H54 (cell line): ENCODE data around the gene ABCC4.

ENCODE experiments used
- DNase-seq: peaks from one replicate; pipeline ENCODE4 v3.0.0; 2011; ENCODE audit warnings: low spot score, mixed read lengths; ENCODE audit not compliant: insufficient read length
- FAIRE-seq: peaks from 3 replicates; lab custom pipeline; 2011; peaks lifted over from hg19 to GRCh38; lab: Jason Lieb, UNC
- POLR2A ChIP-seq: IDR thresholded peaks from 2 replicates; pipeline ENCODE4 v1.6.1; 2011; ENCODE audit warnings: low read depth, mild to moderate bottlenecking, low read length

ABCC4 gene

GRCh38 chr13:95150555-95150954, 150.7 kb downstream of the ABCC4 start:
- no peak for DNase-seq
- TF ChIP-seq POLR2A, result no peak
- FAIRE-seq, result peak; percentile 33

- TF ChIP-seq POLR2A, result no peak
- no peak for DNase-seq
- no peak for FAIRE-seq
These were observed 154.8 kb downstream of the ABCC4 start for GRCh38 chr13:95146486-95146885.

- DNase-seq (no peak), FAIRE-seq (no peak)
- no peak for TF ChIP-seq POLR2A
These were observed 155.7 kb downstream of the ABCC4 start for GRCh38 chr13:95145587-95145986.

- TF ChIP-seq POLR2A, result no peak
- DNase-seq (no peak), FAIRE-seq (no peak)
These were observed 160.7 kb downstream of the ABCC4 start for GRCh38 chr13:95140502-95140901.

- TF ChIP-seq POLR2A, result no peak
- no peak for FAIRE-seq
- no peak for DNase-seq
These were observed 162.2 kb downstream of the ABCC4 start for GRCh38 chr13:95138876-95139585.

GRCh38 chr13:95137096-95137495, 164.2 kb downstream of the ABCC4 start:
- no peak for FAIRE-seq
- DNase-seq, result no peak

GRCh38 chr13:95136638-95137037, 164.6 kb downstream of the ABCC4 start:
- DNase-seq (no peak), FAIRE-seq (no peak)
- no peak for TF ChIP-seq POLR2A

More at GRCh38 chr13:95137096-95137495, 164.2 kb downstream of the ABCC4 start:
- no peak for TF ChIP-seq POLR2A

- TF ChIP-seq POLR2A, result no peak
- no peak for FAIRE-seq
These were observed 167.8 kb downstream of the ABCC4 start for GRCh38 chr13:95133498-95133897.

GRCh38 chr13:95129004-95129403, 172.2 kb downstream of the ABCC4 start:
- DNase-seq (no peak), FAIRE-seq (no peak)
- no peak for TF ChIP-seq POLR2A

More at GRCh38 chr13:95133498-95133897, 167.8 kb downstream of the ABCC4 start:
- DNase-seq, result no peak

GRCh38 chr13:95128045-95128643, 173.1 kb downstream of the ABCC4 start:
- TF ChIP-seq POLR2A, result no peak
- no peak for DNase-seq
- no peak for FAIRE-seq

- FAIRE-seq, result no peak
- no peak for TF ChIP-seq POLR2A
- no peak for DNase-seq
These were observed 176.3 kb downstream of the ABCC4 start for GRCh38 chr13:95124959-95125358.

GRCh38 chr13:95123726-95124125, 177.5 kb downstream of the ABCC4 start:
- no peak for TF ChIP-seq POLR2A
- DNase-seq (no peak), FAIRE-seq (no peak)

- TF ChIP-seq POLR2A, result no peak
- FAIRE-seq (no peak), DNase-seq (no peak)
These were observed 179.2 kb downstream of the ABCC4 start for GRCh38 chr13:95122063-95122462.

GRCh38 chr13:95121516-95121915, 179.7 kb downstream of the ABCC4 start:
- TF ChIP-seq POLR2A, result no peak
- DNase-seq (no peak), FAIRE-seq (peak; percentile 57)

GRCh38 chr13:95120650-95121049, 180.6 kb downstream of the ABCC4 start:
- no peak for TF ChIP-seq POLR2A
- DNase-seq, result no peak
- no peak for FAIRE-seq
